HEK293T (cell line): Measurements from ENCODE around the gene ELAPOR1.

Source experiments
- ARNT ChIP-seq: fragments of 450-650 bp; IDR thresholded peaks from 2 replicates; pipeline ENCODE4 v1.6.1; 2017; ENCODE audit warnings: mild to moderate bottlenecking
- HDGF ChIP-seq: fragments of 450-650 bp; IDR thresholded peaks from 2 replicates; pipeline ENCODE4 v1.6.1; 2017; ENCODE audit warnings: antibody characterized with exemption, borderline replicate concordance
- L3MBTL2 ChIP-seq: fragments of 450-650 bp; conservative IDR thresholded peaks from 2 replicates; pipeline ENCODE4 v1.6.1; 2016; ENCODE audit warnings: mild to moderate bottlenecking
- PKNOX1 ChIP-seq: fragments of 450-650 bp; IDR thresholded peaks from 2 replicates; pipeline ENCODE4 v1.6.1; 2016
- SUZ12 ChIP-seq: fragments of 450-650 bp; IDR thresholded peaks from 2 replicates; pipeline ENCODE4 v1.6.1; 2016; ENCODE audit warnings: mild to moderate bottlenecking
- TARDBP ChIP-seq: fragments of 450-650 bp; IDR thresholded peaks from 2 replicates; pipeline ENCODE4 v1.6.1; 2016
- ZNF384 ChIP-seq: fragments of 450-650 bp; IDR thresholded peaks from 2 replicates; pipeline ENCODE4 v1.6.1; 2016

DNA sequence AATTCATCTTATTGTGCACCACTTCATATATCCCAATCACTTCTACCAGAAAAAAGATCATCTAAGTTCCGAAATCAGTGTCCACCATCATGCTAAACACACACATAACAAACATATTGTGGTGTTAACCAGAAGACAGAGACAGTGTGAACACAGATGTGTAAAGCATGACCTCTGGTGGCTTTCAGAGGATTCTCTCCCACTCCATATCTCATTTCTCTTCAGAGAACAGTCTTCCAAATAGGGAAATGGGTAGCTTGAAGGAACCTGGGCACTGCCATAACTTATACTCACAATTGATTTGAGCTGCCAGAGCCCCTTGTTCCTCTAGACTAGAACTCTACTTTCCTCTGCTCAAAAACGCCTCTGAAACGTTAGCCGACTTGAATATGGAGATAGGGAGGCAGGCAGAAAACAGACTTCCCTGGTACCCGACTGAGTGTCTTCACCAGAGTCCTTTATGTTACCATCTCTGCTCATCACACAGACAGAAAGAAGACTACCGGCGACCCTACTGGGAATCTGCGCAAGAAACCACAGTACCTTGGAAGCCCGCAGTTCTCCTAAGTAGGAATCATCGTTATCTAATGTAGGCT is 1.8 kb upstream of the ELAPOR1 start:
- TF ChIP-seq TARDBP, result no peak
- TF ChIP-seq ARNT, result no peak
- no peak for TF ChIP-seq HDGF
- TF ChIP-seq SUZ12, result no peak
- no peak for TF ChIP-seq ZNF384
- TF ChIP-seq PKNOX1, result no peak
- TF ChIP-seq L3MBTL2, result no peak
